GM21619 (cell line): Measurements from ENCODE around the gene RFTN1.

ENCODE experiments used
- ATAC-seq: cut with Tn5 transposase; IDR thresholded peaks from one replicate; pipeline ENCODE4 v1.9.1; 2021; ENCODE audit not compliant: unreplicated experiment

Gene RFTN1

DNA sequence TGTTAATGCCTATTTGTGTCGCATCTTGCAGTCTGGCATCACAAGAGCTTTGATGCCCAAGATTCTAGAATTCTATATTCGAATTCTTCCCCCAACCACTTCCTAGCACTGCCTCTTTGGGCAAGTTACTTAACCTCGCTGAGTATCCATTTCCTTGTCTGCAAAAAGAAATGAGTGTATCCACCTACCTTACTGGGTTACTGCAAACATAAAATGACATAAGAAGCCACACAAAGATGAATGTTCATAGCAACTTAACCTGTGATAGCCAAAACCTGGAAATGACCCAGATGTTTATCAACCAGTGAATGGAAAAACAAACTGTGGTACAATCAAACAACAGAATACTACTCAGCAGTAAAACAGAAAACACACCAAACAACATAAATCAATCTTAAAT, 24.9 kb downstream of the RFTN1 start:
- no peak for ATAC-seq

- ATAC-seq, result no peak
Observed at GRCh38 chr3:16487511-16488175, 25.9 kb downstream of the RFTN1 start.

DNA sequence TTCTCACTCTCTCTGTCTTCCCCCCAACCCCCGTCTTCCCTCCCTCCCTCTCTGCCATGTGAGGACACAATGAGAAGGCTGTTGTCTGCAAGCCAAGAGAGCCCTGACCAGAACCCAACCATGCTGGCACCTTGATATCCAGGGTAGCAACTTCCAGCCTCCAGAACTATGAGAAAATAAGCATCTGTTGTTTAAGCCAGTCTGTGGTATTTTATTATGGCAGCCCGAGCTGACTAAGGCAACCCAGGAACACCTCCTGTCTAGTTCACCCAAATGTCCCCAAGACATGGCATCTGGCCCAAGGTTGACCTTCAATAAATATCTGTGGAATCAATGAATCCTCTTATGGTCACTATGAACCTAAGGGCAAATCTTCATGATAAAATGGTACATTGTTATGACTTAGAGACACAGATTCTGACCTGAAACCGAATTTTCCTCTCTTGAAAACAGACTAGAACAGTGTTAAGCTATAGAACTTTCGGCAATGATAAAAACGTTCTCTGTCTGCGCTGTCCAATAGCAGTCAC, 26.5 kb downstream of the RFTN1 start:
- ATAC-seq, result no peak

GRCh38 chr3:16486201-16486600, 27.3 kb downstream of the RFTN1 start:
- ATAC-seq, result no peak

DNA sequence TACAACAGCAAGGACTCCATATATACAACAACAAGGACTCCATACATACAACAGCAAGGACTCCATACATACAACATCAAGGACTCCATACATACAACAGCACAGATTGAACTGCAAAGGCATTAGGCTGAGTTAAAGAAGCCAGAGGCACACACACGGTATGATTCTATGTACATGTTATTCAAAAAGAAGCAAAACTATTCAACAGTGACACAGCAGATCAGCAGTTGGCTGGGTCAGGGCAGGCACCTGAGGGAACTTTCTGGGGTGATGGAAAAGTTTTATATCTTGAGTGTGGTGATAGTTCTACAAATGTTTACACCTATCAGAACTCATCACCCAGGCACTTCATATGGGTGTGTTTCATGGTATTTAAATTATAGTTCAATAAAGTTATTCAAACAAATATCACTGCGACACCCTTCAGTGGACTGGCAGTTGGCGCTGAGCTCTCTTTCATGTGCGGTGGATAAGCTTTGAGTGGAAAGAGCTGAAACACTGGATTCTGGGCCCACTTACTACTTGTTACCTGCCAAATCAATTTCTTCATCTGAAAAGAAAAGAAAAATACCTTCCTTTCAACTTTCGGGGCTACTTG, 28.0 kb downstream of the RFTN1 start:
- no peak for ATAC-seq

DNA sequence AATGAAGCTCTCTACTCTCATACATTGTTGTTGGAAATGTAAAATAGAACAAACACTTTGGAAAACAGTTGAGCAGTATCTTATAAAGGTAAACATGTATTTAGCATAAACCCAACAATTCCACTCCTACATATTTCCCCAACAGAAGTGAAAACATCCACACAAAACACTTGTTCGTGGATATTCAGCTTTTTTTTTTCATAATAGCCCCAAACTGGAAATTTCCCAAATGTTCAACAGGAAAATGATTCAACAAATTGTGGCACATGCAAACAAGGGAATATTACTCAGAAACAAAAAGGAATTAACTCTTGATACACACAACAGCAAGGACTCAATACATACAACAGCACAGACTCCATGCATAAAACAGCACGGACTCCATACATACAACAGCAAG, 28.5 kb downstream of the RFTN1 start:
- no peak for ATAC-seq

DNA sequence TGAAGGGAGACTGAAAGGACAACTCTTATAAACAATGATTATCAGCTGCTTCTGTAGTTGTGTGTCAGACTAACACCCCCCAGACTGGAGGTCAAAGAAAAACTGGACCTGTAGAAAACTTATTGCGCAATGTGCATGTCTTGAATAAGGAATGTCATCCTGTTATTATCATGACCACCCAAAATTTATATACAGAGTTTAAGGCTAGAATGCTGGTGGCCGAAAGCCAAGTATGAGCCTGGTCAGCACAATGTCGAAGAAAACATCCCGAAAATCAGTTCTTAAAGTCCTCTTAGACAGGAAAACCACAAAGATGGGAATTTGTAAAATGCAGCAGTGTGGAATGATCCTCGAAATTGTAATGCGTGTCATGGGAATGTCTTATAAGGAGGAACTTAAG, 29.3 kb downstream of the RFTN1 start:
- no peak for ATAC-seq

GRCh38 chr3:16482770-16483531, 30.5 kb downstream of the RFTN1 start:
- ATAC-seq, result peak; percentile 60

DNA sequence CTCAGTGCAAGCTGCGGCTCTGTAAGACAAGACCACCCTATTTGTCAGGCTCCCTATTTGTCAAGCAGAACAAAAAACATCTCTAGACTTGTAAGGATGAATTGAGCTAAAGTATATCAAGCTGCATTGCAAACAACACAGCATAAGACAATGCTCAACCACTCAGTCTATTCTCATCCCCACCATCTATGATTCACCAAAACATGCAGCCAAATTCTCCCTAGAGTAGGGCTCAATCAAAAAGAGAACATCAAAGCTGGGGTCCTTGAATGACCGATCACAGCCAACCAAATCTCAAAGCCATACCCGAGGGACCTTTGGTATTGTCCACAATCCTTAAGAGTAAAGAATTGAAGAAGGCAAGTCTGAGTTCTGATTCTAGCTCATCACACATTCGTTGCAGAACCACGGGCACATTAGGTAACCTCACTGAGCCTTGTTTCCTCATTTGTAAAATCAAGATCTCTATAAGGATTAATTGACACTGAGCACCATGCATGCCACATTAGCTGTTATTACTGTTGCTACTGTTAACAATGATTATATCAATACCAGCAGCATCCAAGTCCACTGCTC, 31.2 kb downstream of the RFTN1 start:
- ATAC-seq, result peak; percentile 21

- ATAC-seq, result no peak
Observed at GRCh38 chr3:16481546-16481897, 32.0 kb downstream of the RFTN1 start.

DNA sequence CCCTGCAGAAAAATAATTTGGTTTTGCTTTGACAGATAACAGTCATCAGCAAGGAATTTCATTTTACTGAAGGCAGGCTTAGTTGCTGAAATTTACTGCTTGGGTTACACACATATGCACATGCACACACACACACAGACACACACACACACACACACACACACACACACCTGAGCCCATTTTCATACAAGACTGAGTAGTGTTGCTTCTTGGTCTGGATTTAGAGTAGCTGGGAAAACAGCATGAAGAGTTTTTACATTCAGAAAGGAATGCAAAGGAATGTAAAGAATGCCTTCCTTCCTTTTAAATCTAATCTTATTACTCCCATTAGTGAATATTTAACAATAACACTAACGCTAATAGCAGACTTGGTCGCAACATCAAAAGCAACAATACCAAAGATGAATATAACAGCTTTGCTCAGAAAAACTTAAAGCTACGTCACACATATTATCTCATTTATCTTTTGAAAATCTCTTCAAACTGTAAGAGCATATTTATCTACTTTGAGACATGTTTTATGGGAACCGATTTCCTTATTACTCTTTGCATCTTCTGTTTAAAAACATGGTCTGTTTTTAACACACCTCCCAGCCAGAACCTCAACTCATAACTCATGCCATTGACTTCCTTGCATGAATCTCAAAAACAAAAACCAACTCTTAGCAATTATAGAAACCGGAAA, 32.5 kb downstream of the RFTN1 start:
- ATAC-seq, result peak; percentile 50

DNA sequence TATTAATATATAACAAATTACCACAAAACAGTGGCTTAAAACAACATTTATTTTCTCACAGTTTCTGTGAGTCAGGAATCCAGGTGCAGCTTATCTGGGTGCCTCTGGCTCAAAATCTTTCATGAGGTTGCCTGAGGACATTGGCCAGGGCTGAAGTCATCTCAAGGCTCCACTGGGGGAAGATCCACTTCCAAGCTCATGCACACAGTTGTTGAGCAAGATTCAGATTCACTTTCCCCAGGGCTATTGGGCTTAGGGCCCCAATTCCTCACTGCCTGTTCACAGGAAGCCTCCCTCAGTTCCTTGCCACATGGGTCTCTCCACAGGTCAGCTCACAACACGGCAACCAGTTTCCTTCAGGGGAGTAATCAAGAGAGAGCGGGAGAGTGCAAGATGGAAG, 35.0 kb downstream of the RFTN1 start:
- ATAC-seq, result no peak

- no peak for ATAC-seq
Observed at GRCh38 chr3:16477521-16477920, 36.0 kb downstream of the RFTN1 start.

- no peak for ATAC-seq
Observed at GRCh38 chr3:16477056-16477455, 36.4 kb downstream of the RFTN1 start.

DNA sequence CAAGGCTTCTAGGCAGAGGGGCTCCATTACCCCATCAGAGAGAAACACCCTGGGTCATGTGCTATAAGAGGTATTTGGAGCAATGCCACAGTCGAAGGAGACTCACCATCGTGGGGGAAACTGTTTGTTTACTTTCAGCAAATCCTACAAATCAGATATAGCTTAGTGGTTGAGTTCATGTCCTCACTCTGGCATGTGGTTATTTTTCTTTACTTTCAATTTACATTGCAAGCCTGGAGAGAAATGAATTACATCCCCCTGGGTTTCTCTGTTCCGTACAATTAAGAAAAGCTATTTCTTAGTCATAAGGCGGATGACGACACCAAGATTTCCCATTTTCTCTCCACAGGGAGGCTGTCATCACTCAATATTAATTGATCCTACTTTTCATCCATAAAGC, 36.9 kb downstream of the RFTN1 start:
- ATAC-seq, result no peak

- ATAC-seq, result no peak
Observed at GRCh38 chr3:16475766-16476165, 37.7 kb downstream of the RFTN1 start.

DNA sequence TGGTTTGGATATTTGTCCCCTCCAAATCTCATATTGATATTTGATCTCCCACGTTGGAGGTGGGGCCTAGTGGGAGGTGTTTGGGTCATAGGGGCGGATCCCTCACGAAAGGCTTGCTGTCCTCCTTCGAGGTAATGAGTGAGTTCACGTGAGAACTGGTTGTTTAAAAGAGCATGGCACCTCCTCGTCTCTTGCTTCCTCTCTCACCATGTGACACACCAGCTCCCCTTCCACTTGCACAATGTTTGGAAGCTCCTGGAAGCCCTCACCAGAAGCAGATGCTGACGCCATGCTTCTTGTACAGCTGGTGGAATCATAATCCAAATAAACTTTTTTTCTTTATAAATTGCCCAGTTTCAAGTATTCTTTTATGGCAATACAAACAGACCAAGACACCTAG, 38.6 kb downstream of the RFTN1 start:
- ATAC-seq, result no peak

GRCh38 chr3:16474216-16474615, 39.3 kb downstream of the RFTN1 start:
- no peak for ATAC-seq

GRCh38 chr3:16472593-16472992, 40.9 kb downstream of the RFTN1 start:
- ATAC-seq, result no peak

- ATAC-seq, result no peak
Observed at GRCh38 chr3:16471897-16472296, 41.6 kb downstream of the RFTN1 start.

DNA sequence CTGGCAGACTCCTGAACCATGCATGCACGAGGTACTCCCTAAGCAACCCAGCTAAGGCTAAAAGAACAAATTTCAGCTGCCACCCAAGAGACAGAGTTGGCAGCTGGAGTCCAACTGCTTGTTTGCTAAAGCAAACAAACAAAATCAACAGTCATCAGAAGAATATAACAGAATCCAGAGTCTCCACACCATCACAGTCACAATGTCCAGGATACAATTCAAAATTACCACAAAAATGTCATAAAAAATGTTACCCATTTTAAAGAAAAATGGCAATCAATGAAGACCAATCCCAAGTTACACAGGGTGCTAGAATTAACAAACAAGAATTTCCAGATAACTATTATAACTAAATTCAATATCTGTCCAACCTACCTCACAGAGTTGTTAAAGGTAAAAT, 42.9 kb downstream of the RFTN1 start:
- no peak for ATAC-seq
